GM12891 (cell line): ENCODE measurements around the gene COL26A1.

Experiments used
- POLR2AphosphoS5 ChIP-seq: IDR thresholded peaks from 2 replicates; pipeline ENCODE4 v1.6.1; 2011; ENCODE audit warnings: low read depth, low read length, control low read depth
- TAF1 ChIP-seq: IDR thresholded peaks from 2 replicates; pipeline ENCODE4 v1.6.1; 2011; ENCODE audit warnings: low read depth, low read length, control low read depth

DNA sequence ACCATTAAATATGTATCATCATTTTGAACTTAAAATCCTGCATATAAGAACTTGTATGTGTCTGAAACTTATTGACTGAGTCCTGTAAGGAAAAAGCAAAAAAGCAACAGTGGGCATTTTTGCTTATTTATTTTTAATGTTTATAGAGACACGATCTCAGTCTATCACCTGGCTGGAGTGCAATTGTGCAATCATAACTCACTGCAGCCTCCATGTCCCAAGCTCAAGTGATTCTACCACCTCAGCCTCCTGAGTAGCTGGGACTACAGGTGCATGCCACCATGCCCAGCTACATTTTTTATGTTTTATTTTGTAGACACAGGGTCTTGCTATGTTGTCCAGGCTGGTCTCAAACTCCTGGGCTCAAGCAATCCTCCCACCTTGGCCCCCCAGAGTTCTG lies 234.2 kb downstream of the COL26A1 start:
- TF ChIP-seq TAF1 (no peak), POLR2AphosphoS5 (no peak)
